Colonic mucosa (tissue), 4 donors: ENCODE measurements around the gene PAM16. TPM values are rescaled to one million over a fixed set of nuclear protein-coding genes. Genes with fewer than 3 reads are reported as not detected.

Experiments used
- DNase-seq: peaks from one replicate; pipeline ENCODE4 v3.0.0-alpha.2; 2020
- H3K27ac ChIP-seq: fragments of 200-600 bp; one replicate; pipeline ENCODE4 v1.8.0; 2021
- H3K27me3 ChIP-seq: fragments of 200-600 bp; one replicate; pipeline ENCODE4 v1.8.0; 2021
- H3K36me3 ChIP-seq: fragments of 200-600 bp; one replicate; pipeline ENCODE4 v1.8.0; 2021
- H3K4me1 ChIP-seq: fragments of 200-600 bp; one replicate; pipeline ENCODE4 v1.8.0; 2021; ENCODE audit warnings: mild to moderate bottlenecking
- H3K4me3 ChIP-seq: fragments of 200-600 bp; one replicate; pipeline ENCODE4 v1.8.0; 2021
- H3K9ac ChIP-seq, 2 donors: one replicate each; pipeline ENCODE4 v1.7.0; 2013; ENCODE audit warnings: control low read depth in 2 of 2, low read depth in 2 of 2, low read length in 2 of 2
- H3K9me3 ChIP-seq: fragments of 200-600 bp; one replicate; pipeline ENCODE4 v1.8.0; 2021
- intact Hi-C: fragments of 100-400 bp; cut with DNase I; formaldehyde crosslinking; loops from one replicate; pipeline ENCODE4 v1.14.1; 2022
- total RNA-seq, 2 donors: library from RNA; stranded (reverse); fragmentation: NEBNext Ultra II Directional in 1 of 2; extraction: Animal tissue kit (Norgen Biotek cat#: 25700) in 1 of 2; gene quantifications; one replicate each; pipeline ENCODE4 v1.2.1, GENCODE V29; 2021
- TF ChIP-seq, protein P1 (sequence below): fragments of 200-600 bp; IDR thresholded peaks from one replicate; pipeline ENCODE4 v1.8.0; 2022; ENCODE audit warnings: antibody characterized with exemption, mild to moderate bottlenecking
- donor health status: healthy.
- donor health status: DM: no; HTN: no; CAD: no.
- donor health status: DM: no; HTN: no; CAD: no.

PAM16 gene
- total RNA-seq, 2 donors from 2014 or later: 28.2 to 43.6 TPM

DNA sequence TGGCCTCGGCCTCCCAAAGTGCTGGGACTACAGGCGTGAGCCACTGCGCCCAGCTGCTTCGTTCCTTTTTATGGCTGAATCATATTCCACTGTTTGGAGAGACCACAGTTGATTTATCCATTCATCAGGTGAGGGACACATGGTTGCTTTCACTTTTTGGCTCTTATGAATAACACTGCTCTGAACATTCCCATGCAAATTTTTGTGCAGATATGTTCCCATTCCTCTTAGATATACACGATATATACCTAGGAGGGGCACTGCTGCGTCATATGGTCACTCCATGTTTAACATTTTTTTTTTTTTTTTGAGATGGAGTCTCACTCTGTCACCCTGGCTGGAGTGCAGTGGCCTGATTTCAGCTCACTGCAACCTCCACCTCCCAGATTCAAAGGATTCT is 49.2 kb downstream of the PAM16 start:
- Histone ChIP-seq H3K27me3 (no peaks in the 10 kb centered on the region), H3K9me3 (no peaks in the 10 kb centered on the region), H3K4me3 (no peak overlapping the region), H3K36me3 (no peaks in the 10 kb centered on the region), H3K4me1 (peaks cover 5% of the 10 kb centered on the region), H3K9ac (no peak overlapping the region), H3K27ac (no peak overlapping the region)
- no peak for DNase-seq
- intact Hi-C loops: no loop called here
- TF ChIP-seq, protein P1, sequence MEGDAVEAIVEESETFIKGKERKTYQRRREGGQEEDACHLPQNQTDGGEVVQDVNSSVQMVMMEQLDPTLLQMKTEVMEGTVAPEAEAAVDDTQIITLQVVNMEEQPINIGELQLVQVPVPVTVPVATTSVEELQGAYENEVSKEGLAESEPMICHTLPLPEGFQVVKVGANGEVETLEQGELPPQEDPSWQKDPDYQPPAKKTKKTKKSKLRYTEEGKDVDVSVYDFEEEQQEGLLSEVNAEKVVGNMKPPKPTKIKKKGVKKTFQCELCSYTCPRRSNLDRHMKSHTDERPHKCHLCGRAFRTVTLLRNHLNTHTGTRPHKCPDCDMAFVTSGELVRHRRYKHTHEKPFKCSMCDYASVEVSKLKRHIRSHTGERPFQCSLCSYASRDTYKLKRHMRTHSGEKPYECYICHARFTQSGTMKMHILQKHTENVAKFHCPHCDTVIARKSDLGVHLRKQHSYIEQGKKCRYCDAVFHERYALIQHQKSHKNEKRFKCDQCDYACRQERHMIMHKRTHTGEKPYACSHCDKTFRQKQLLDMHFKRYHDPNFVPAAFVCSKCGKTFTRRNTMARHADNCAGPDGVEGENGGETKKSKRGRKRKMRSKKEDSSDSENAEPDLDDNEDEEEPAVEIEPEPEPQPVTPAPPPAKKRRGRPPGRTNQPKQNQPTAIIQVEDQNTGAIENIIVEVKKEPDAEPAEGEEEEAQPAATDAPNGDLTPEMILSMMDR: no peak

DNA sequence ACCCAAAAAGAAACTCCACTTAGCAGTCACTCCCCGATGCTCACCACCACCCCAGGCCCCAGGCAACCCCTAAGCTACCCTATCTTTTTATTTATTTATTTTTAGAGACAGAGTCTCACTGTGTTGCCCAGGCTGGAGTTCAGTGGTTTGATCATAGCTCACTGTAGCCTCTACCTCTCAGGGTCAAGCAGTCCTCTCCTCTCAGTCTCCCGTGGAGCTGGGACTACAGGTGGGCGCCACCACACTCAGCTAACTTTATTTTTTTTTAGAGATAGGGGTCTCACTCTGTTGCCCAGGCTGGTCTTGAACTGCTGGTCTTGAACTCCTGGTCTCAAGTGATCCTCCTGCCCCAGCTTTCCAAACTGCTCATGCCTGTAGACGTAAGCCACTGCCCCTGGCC is 49.9 kb downstream of the PAM16 start:
- Histone ChIP-seq H3K27me3 (no peaks in the 10 kb centered on the region), H3K27ac (no peak overlapping the region), H3K36me3 (no peaks in the 10 kb centered on the region), H3K4me3 (no peak overlapping the region), H3K4me1 (peaks cover 5% of the 10 kb centered on the region), H3K9ac (no peak overlapping the region), H3K9me3 (no peaks in the 10 kb centered on the region)
- no peak for DNase-seq
- TF ChIP-seq, protein P1: no peak
- intact Hi-C loops: no loop called here

DNA sequence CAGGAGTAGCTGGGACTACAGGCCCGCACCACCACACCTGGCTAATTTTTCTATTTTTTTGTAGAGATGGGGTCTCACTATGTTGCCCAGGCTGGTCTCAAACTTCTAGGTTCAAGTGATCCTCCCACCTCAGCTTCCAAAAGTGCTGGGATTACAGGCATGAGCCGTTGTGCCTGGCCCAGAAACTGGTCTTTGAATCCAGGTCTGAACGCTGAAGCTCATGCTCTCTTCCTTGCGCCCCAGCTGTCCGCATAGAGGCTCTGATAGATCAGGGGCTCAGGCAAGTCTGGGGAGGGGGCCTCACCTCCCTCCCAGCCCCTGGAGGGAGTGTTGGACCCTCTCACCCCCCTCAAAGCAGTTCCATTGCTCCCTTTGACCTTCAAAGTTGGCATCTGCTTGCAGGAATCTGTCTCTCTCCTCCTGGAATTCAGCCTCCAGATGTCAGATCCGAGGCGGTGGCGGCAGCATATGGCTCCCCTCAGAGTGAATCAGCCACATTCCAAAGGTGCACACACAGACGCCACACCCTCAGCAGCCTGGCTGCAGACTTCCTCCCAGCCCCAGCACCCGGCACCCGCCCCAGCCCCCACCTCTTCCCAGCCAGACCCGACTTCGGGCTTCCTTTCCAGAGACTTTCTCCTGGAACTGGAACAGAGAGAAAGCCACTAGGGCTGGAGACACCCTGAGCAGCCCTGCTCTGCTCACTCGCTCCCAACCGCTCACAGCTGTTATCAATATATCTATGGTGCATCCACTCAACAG is 52.2 kb downstream of the PAM16 start:
- Histone ChIP-seq H3K27ac (peak overlapping the region; percentile 52), H3K27me3 (no peaks in the 10 kb centered on the region), H3K9ac (peak overlapping the region; percentile 24 to 46), H3K4me1 (peaks cover 5% of the 10 kb centered on the region), H3K9me3 (no peaks in the 10 kb centered on the region), H3K36me3 (no peaks in the 10 kb centered on the region), H3K4me3 (no peak overlapping the region)
- intact Hi-C loops: no loop called here
- peak; percentile 88 for DNase-seq
- TF ChIP-seq, protein P1: no peak

DNA sequence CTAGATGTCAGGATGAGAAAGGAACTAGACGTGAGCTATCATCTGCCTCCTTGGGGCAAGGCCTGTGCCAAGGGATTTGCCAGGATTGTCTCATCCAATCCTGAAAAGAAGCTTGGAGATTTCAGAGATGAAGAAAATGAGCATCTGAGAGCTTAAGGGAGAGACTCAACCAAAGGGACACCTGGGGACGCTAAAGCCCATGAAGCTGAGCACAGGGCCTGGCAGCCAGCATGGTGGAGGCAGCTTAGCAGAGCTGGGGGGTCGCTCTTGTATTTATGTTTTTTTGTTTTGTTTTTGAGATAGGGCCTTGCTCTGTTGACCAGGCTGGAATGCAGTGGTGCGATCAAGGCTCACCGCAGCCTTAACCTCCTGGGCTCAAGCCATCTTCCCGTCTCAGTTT is 53.6 kb downstream of the PAM16 start:
- H3K4me1 ChIP-seq: peaks cover 5% of the 10 kb centered on the region
- no peaks in the 10 kb centered on the region for H3K27me3 ChIP-seq
- H3K4me3 ChIP-seq: no peak overlapping the region
- no peaks in the 10 kb centered on the region for H3K9me3 ChIP-seq
- H3K9ac ChIP-seq: no peak overlapping the region
- no peaks in the 10 kb centered on the region for H3K36me3 ChIP-seq
- H3K27ac ChIP-seq: no peak overlapping the region
- TF ChIP-seq, protein P1: no peak
- no peak for DNase-seq
- intact Hi-C loops: no loop called here

DNA sequence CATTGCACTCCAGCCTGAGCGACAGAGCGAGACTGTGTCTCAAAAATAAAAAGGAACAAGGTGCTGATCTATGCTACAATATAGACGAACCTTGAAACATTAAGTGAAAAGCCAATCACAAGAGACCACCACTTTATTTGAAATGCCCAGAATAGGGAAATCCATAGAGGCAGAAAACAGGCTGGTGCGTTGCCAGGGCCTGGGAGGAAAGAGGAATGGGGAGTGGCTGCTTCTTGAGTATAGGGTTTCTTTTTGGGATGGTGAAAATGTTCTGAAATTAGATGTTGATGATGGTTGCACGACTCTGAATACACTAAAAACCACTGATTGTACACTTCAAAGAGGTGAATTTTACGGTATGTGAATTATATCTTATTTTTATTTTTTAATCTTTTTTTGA is 55.5 kb downstream of the PAM16 start:
- DNase-seq: no peak
- intact Hi-C loops: no loop called here

More for the DNA sequence above, 55.5 kb downstream of the PAM16 start:
- H3K27ac ChIP-seq: no peak overlapping the region
- H3K36me3 ChIP-seq: no peaks in the 10 kb centered on the region
- peaks cover 5% of the 10 kb centered on the region for H3K4me1 ChIP-seq
- TF ChIP-seq, protein P1: no peak
- no peak overlapping the region for H3K4me3 ChIP-seq
- H3K27me3 ChIP-seq: no peaks in the 10 kb centered on the region
- no peaks in the 10 kb centered on the region for H3K9me3 ChIP-seq
- H3K9ac ChIP-seq: no peak overlapping the region
